Measurements from ENCODE around the gene TP63. TPM values are rescaled to one million over a fixed set of nuclear protein-coding genes. Genes with fewer than 3 reads are reported as not detected.

TP63 gene
- total RNA-seq, 6 experiments from 2014 or later, result 0.06 to 0.55 (median 0.15) TPM; not detected in 3

GRCh38 chr3:189839576-189839975, 208.4 kb downstream of the TP63 start:
- peak in 2 of 4 donors; percentile 43 to 48 for ATAC-seq

GRCh38 chr3:189841473-189842205, 210.4 kb downstream of the TP63 start:
- no peak for DNase-seq
- no peak overlapping the region for H3K4me3 ChIP-seq
- no peaks in the 10 kb centered on the region for H3K9me3 ChIP-seq
- no peaks in the 10 kb centered on the region for H3K4me1 ChIP-seq
- H3K27ac ChIP-seq, result no peak overlapping the region
- no peaks in the 10 kb centered on the region for H3K27me3 ChIP-seq
- no peaks in the 10 kb centered on the region for H3K36me3 ChIP-seq
- no peak for TF ChIP-seq CTCF (IDR thresholded peaks at IDR 0.05)
- no peak for TF ChIP-seq POLR2A (IDR thresholded peaks at IDR 0.05)
- no peak for ATAC-seq
- 86% methylated on average over 11 of the region's 13 CpGs for WGBS (ENCODE audit: insufficient coverage, low coverage, low lambda C conversion rate, missing lambda C conversion rate)
- intact Hi-C loops (cut with DNase I), result no loop called here

More at GRCh38 chr3:189839576-189839975, 208.4 kb downstream of the TP63 start:
- Histone ChIP-seq H3K4me1 (no peaks in the 10 kb centered on the region), H3K4me3 (no peak overlapping the region), H3K27me3 (no peaks in the 10 kb centered on the region), H3K27ac (no peak overlapping the region), H3K9me3 (no peaks in the 10 kb centered on the region), H3K36me3 (no peaks in the 10 kb centered on the region)
- TF ChIP-seq CTCF (IDR thresholded peaks at IDR 0.05), result no peak
- TF ChIP-seq POLR2A (IDR thresholded peaks at IDR 0.05), result no peak
- intact Hi-C loops (cut with DNase I), result no loop called here
- 31% methylated on average over 1 of the region's 2 CpGs for WGBS (ENCODE audit: insufficient coverage, low coverage, low lambda C conversion rate, missing lambda C conversion rate)
- no peak for DNase-seq

GRCh38 chr3:189842681-189843602, 211.8 kb downstream of the TP63 start:
- Histone ChIP-seq H3K9me3 (no peaks in the 10 kb centered on the region), H3K36me3 (no peaks in the 10 kb centered on the region), H3K4me3 (no peak overlapping the region), H3K27ac (no peak overlapping the region), H3K27me3 (no peaks in the 10 kb centered on the region), H3K4me1 (no peaks in the 10 kb centered on the region)
- no peak for DNase-seq
- 72% methylated on average over 7 of the region's 19 CpGs for WGBS (ENCODE audit: insufficient coverage, low coverage, low lambda C conversion rate, missing lambda C conversion rate)
- no peak for TF ChIP-seq CTCF (IDR thresholded peaks at IDR 0.05)
- TF ChIP-seq POLR2A (IDR thresholded peaks at IDR 0.05), result no peak
- ATAC-seq, result no peak
- intact Hi-C loops (cut with DNase I), result no loop called here

- ATAC-seq, result no peak
- Histone ChIP-seq H3K27ac (no peak overlapping the region), H3K4me3 (no peak overlapping the region), H3K36me3 (no peaks in the 10 kb centered on the region), H3K4me1 (no peaks in the 10 kb centered on the region), H3K9me3 (no peaks in the 10 kb centered on the region), H3K27me3 (no peaks in the 10 kb centered on the region)
- intact Hi-C loops (cut with DNase I), result no loop called here
- TF ChIP-seq POLR2A (IDR thresholded peaks at IDR 0.05) (no peak), CTCF (IDR thresholded peaks at IDR 0.05) (no peak)
- no peak for DNase-seq
- 44% methylated on average over 3 of the region's 3 CpGs for WGBS (ENCODE audit: insufficient coverage, low coverage, low lambda C conversion rate, missing lambda C conversion rate)
Observed at GRCh38 chr3:189845069-189845468, 213.9 kb downstream of the TP63 start.
